ENCODE results near the gene RIPOR3.

Gene RIPOR3

GRCh38 chr20:50595988-50596693 is 95.2 kb downstream of the RIPOR3 start:
- FAIRE-seq (no peak), DNase-seq (ENCODE audit: insufficient read length, low spot score) (no peak)
- TF ChIP-seq CTCF (IDR thresholded peaks at IDR 0.05; ENCODE audit: insufficient read depth, missing control alignments), result no peak

- FAIRE-seq, result no peak
- TF ChIP-seq CTCF (IDR thresholded peaks at IDR 0.05; ENCODE audit: insufficient read depth, missing control alignments), result no peak
- DNase-seq (ENCODE audit: insufficient read length, low spot score), result no peak
These were observed 95.9 kb downstream of the RIPOR3 start for GRCh38 chr20:50595433-50595895.

GRCh38 chr20:50594591-50595432 is 96.5 kb downstream of the RIPOR3 start:
- DNase-seq (ENCODE audit: insufficient read length, low spot score), result no peak
- no peak for FAIRE-seq
- TF ChIP-seq CTCF (IDR thresholded peaks at IDR 0.05; ENCODE audit: insufficient read depth, missing control alignments), result no peak

DNA sequence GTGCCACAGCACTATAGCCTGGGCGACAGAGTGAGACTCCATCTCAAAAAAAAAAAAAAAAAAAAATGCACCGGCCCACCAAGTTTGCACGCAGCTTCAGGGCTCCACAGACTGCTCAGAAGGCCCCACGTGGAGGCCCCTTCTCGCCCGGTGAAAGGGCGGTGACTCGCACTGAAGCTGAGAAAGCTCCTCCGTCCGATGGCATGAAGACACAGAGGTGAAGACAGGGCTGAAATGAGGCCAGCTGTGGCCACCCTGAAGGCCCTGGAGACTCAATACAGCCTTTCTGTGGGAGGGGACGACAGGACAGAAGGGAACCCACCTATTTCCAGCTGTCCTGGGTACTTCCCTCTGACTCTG is 97.1 kb downstream of the RIPOR3 start:
- FAIRE-seq (no peak), DNase-seq (ENCODE audit: insufficient read length, low spot score) (no peak)
- no peak for TF ChIP-seq CTCF (IDR thresholded peaks at IDR 0.05; ENCODE audit: insufficient read depth, missing control alignments)

DNA sequence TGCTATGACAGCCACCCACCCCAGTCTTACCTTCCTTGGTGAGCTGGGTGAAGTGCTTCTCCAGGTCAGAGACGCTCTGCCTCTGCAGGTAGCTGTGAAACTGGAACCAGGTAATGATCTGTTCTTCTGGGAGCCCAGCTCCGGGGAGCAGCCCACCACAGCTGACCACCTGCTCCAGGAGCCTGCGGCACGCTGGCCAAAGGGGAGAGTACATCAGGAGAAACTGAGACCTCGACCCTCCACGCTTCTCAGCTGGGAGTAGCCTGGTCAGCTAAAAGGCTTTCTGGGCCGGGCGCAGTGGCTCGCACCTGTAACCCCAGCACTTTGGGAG is 98.4 kb downstream of the RIPOR3 start:
- FAIRE-seq (no peak), DNase-seq (ENCODE audit: insufficient read length, low spot score) (no peak)
- no peak for TF ChIP-seq CTCF (IDR thresholded peaks at IDR 0.05; ENCODE audit: insufficient read depth, missing control alignments)

DNA sequence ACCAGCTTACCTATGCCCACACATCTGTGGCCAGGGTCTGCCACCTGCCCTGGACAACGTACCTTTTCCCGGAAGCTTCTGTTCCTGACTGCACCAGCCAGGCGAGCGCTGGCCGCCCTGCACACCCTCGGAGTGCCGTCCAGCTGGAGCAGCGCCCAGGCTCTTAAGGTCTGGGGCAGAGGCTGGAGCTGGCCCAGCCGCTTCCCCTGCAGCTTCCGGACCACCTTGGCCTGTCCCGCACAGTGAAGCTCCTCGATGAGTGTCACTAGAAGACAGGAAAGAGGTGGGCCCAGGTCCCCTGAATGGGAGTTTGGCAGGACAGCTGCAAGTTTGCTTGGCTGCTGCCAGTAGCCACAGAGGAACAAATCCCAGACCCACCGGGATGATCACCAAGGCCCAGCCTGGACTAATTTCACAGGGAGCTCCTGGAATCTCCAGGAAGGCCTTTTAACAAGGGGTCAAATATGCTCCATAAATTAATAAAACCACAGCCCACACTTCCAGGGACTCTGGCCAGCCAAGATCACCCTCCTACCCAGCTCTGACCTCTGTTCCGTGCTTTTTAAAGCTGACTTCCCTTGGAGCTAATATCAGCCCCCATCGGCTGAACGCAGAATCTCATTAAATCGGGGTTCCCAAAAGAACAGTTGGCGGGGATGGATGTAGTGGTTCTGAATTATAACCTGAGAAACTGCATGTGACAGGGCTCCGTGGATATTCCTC is 98.9 kb downstream of the RIPOR3 start:
- no peak for TF ChIP-seq CTCF (IDR thresholded peaks at IDR 0.05; ENCODE audit: insufficient read depth, missing control alignments)
- DNase-seq (ENCODE audit: insufficient read length, low spot score), result no peak
- FAIRE-seq, result no peak
